Spinal cord (tissue), 10 donors: ENCODE data around the gene RNPEPL1. TPM values are rescaled to one million over a fixed set of nuclear protein-coding genes. Genes with fewer than 3 reads are reported as not detected.
"Not testable (repeated sequence)": the region's sequence is repeated elsewhere in the genome, so short reads cannot be mapped to it uniquely, and the experiment has no call there.

Experiments used
- DNase-seq, 6 donors: peaks; one replicate each; pipeline versions ENCODE4 v3.0.0 to v3.0.0-alpha.2; 2013 to 2015; ENCODE audit warnings: low spot score in 6 of 6, low read depth in 4 of 6
- H3K27ac ChIP-seq: one replicate; pipeline ENCODE4 v1.5.1; 2013; ENCODE audit warnings: low read depth, low read length, control low read depth
- H3K27me3 ChIP-seq: one replicate; pipeline ENCODE4 v1.6.1; 2013; ENCODE audit warnings: low read length; ENCODE audit not compliant: control insufficient read depth, insufficient read depth
- H3K36me3 ChIP-seq: one replicate; pipeline ENCODE4 v1.6.1; 2013; ENCODE audit warnings: low read length; ENCODE audit not compliant: control insufficient read depth, insufficient read depth
- H3K4me1 ChIP-seq: one replicate; pipeline ENCODE4 v1.6.1; 2013; ENCODE audit warnings: low read length; ENCODE audit not compliant: control insufficient read depth, insufficient read depth
- H3K4me3 ChIP-seq: one replicate; pipeline ENCODE4 v1.5.1; 2013; ENCODE audit warnings: low read depth, low read length, control low read depth
- H3K9me3 ChIP-seq: one replicate; pipeline ENCODE4 v1.6.1; 2013; ENCODE audit warnings: low read length; ENCODE audit not compliant: control insufficient read depth, insufficient read depth
- WGBS: methylation state at CpG from one replicate; pipeline ENCODE4 v1.1.5; 2013; ENCODE audit warnings: missing lambda C conversion rate; ENCODE audit not compliant: insufficient coverage; 5-methylcytosine and 5-hydroxymethylcytosine counted together
- polyA plus RNA-seq, 2 donors: library from polyadenylated mRNA; unstranded; fragments of 120-200 nt; gene quantifications; one replicate each; pipeline ENCODE4 v1.2.1, GENCODE V29; 2013; ENCODE audit not compliant: insufficient read length in 2 of 2
- total RNA-seq, 2 donors: library from RNA; depleted of rRNA in 1 of 2; stranded (reverse); fragments of 120-200 nt in 1 of 2; fragments of >200 nt in 1 of 2; gene quantifications; one replicate each; pipeline versions ENCODE4 v1.2.3 to v1.2.4, GENCODE V29; 2013 to 2014
- donor health status: healthy.

Gene RNPEPL1
- total and polyA plus RNA-seq, 4 donors: 11.3 to 41.8 (median 27.2) TPM

DNA sequence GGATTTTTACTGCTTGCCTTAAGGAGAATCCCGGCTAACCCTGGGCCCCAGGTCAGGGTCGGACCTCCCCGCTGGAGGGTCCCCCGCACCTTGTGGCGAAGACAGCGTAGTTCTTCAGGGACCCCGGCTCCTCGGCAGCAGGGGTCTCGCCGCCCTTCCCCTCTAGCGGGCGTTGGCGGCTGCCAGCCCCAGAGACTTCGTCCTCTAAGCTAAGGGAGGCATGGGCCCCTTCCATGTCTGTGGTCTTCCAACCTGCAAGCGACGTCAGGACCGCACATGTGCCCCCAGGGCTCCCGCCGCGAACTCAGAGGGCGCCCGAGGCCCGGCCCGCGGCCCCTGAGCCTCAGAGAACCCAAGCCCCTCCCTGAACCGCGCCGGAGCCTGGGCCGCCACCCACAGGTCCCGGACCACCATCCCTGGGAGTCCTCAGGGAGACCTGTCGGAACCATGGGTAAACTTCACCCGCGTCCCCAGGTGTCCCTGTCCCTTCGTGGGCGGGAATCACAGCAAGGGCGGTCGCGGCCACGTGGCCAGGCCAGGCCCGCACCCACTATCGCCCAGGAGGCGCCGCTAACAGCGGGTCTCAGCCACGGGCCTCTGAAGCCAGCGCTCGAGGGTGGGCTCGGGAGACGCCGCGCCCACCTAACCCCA is 11.1 kb upstream of the RNPEPL1 start:
- no peaks in the 10 kb centered on the region for H3K27me3 ChIP-seq
- peaks cover 29% of the 10 kb centered on the region for H3K4me1 ChIP-seq
- no peak overlapping the region for H3K27ac ChIP-seq
- H3K4me3 ChIP-seq: peak overlapping the region; percentile 32
- peaks cover 23% of the 10 kb centered on the region for H3K36me3 ChIP-seq
- DNase-seq: peak in 1 of 6 donors; percentile 14
- WGBS: 13% methylated on average over 49 of the region's 51 CpGs
- H3K9me3 ChIP-seq: no peaks in the 10 kb centered on the region

- WGBS: under 1% methylated on average over 47 of the region's 47 CpGs
- no peaks in the 10 kb centered on the region for H3K9me3 ChIP-seq
- peaks cover 29% of the 10 kb centered on the region for H3K4me1 ChIP-seq
- H3K27me3 ChIP-seq: no peaks in the 10 kb centered on the region
- peak within 1 kb of the TSS; percentile 32 for H3K4me3 ChIP-seq
- H3K27ac ChIP-seq: no peak within 1 kb of the TSS
- DNase-seq: peak in 2 of 6 donors; percentile 83 to 89
- peaks cover 22% of the 10 kb centered on the region for H3K36me3 ChIP-seq
Measured at GRCh38 chr2:240557808-240558207, 10.5 kb upstream of the RNPEPL1 start, which contains the start of gene ANKMY1. TSS of gene ANKMY1 (minus strand) at chr2:240557988. CDS start at chr2:240557335, 653 bp downstream.

DNA sequence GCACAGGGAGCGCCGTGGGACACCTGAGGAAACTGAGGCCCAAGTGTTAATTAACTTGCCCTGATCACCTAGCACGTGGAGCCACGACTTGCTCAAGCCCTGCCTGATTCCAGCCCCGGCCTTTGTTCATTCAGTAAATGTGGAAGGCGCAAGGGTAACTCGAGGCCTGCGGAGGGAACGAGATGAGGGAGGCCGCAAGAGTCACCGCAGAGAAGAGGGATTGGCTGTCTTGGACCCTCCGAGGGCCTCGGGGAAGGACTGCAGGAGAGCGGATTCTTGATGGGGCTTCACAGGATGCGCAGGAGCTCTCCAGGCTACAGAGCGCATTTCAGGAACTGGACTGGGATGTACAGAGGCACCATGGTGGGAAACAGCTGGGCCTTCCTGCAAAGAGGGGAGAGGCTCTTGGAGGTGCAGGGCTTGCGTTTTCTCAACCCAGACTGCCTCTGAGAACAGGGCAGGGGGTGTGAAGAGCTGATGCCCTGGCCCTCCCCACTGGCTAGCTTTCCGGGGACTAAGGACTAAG is 10.0 kb upstream of the RNPEPL1 start:
- H3K4me1 ChIP-seq: peaks cover 29% of the 10 kb centered on the region
- H3K27me3 ChIP-seq: no peaks in the 10 kb centered on the region
- peak overlapping the region; percentile 32 for H3K4me3 ChIP-seq
- H3K27ac ChIP-seq: no peak overlapping the region
- no peak for DNase-seq
- H3K9me3 ChIP-seq: no peaks in the 10 kb centered on the region
- 66% methylated on average over 18 of the region's 18 CpGs for WGBS
- H3K36me3 ChIP-seq: peaks cover 21% of the 10 kb centered on the region

DNA sequence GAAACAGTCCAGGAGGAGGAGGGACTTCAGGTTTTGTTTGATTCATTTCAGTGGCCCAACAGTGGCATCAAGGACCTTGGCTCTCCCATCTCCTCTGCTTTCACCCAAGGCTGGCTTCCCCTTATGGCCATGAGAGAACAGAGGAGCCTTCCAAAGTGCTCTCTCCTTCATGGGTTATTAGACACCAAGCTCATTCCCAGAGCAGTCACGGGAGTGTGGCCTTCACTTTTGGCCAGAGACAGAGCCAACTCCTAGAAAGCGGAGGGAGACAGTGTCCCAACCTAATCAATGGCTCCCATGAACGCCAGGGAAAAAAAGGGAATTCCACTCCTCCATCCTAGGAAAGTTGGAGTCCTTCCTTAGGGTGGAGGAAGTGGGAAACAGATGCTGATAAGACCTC is 9.0 kb upstream of the RNPEPL1 start:
- Histone ChIP-seq H3K36me3 (peaks cover 19% of the 10 kb centered on the region), H3K4me1 (peaks cover 29% of the 10 kb centered on the region), H3K9me3 (no peaks in the 10 kb centered on the region), H3K27me3 (no peaks in the 10 kb centered on the region), H3K27ac (no peak overlapping the region), H3K4me3 (no peak overlapping the region)
- DNase-seq: no peak
- WGBS: no CpG with 5 or more reads among the region's 3 CpGs

DNA sequence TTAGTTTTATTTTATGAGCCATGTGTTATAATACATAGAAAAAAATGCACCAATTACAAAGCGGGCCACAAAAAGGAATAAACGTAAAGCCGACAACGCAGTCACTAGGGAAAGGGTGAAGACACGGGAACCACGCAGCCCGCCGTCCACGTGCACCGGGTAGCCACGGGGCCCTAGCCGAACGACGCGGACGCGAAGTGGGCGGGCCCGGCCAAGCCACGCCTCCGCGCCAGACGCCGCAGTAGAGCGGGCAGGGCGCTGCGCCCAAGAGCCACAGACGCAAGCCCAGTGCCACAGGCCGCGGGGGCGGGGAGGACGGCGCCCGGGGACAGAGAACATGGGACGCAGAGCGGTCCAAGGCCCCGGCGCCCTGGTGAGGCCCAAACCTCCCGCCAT is 8.2 kb upstream of the RNPEPL1 start, which contains the start of gene DUSP28:
DUSP28 (plus strand) TSS at position 274 of the 396 bp plus-strand sequence. CDS start 328 bp downstream, outside the sequence.
- peaks cover 18% of the 10 kb centered on the region for H3K36me3 ChIP-seq
- peak in 5 of 6 donors; percentile 57 to 95 (median 81) for DNase-seq
- H3K4me1 ChIP-seq: peaks cover 29% of the 10 kb centered on the region
- peak within 1 kb of the TSS; percentile 91 for H3K27ac ChIP-seq
- H3K9me3 ChIP-seq: no peaks in the 10 kb centered on the region
- under 1% methylated on average over 39 of the region's 39 CpGs for WGBS
- H3K4me3 ChIP-seq: peak within 1 kb of the TSS; percentile 51
- no peaks in the 10 kb centered on the region for H3K27me3 ChIP-seq

GRCh38 chr2:240560480-240561324 is 7.6 kb upstream of the RNPEPL1 start:
- H3K4me3 ChIP-seq: peak overlapping the region; percentile 51
- H3K9me3 ChIP-seq: no peaks in the 10 kb centered on the region
- H3K4me1 ChIP-seq: peaks cover 32% of the 10 kb centered on the region
- H3K36me3 ChIP-seq: peaks cover 16% of the 10 kb centered on the region
- H3K27ac ChIP-seq: peak overlapping the region; percentile 91
- WGBS: under 1% methylated on average over 101 of the region's 101 CpGs
- no peaks in the 10 kb centered on the region for H3K27me3 ChIP-seq
- peak; percentile 90 to 99 (median 96) for DNase-seq

GRCh38 chr2:240561325-240561971 is 6.8 kb upstream of the RNPEPL1 start:
- Histone ChIP-seq H3K27me3 (no peaks in the 10 kb centered on the region), H3K36me3 (peaks cover 17% of the 10 kb centered on the region), H3K27ac (peak overlapping the region; percentile 91), H3K9me3 (no peaks in the 10 kb centered on the region), H3K4me1 (peaks cover 39% of the 10 kb centered on the region), H3K4me3 (peak overlapping the region; percentile 51)
- 31% methylated on average over 8 of the region's 14 CpGs for WGBS
- no peak for DNase-seq

- 95% methylated on average over 17 of the region's 17 CpGs for WGBS
- not testable (repeated sequence) for H3K4me3 ChIP-seq, H3K9me3 ChIP-seq, H3K27ac ChIP-seq, H3K27me3 ChIP-seq, DNase-seq
- H3K36me3 ChIP-seq: peaks cover 17% of the 10 kb centered on the region
- H3K4me1 ChIP-seq: peaks cover 38% of the 10 kb centered on the region
Measured at GRCh38 chr2:240563231-240563630, 5.1 kb upstream of the RNPEPL1 start.

GRCh38 chr2:240563951-240564560 is 4.2 kb upstream of the RNPEPL1 start:
- Histone ChIP-seq H3K36me3 (peaks cover 15% of the 10 kb centered on the region), H3K27me3 (no peaks in the 10 kb centered on the region), H3K9me3 (no peaks in the 10 kb centered on the region), H3K4me3 (no peak overlapping the region), H3K4me1 (peaks cover 35% of the 10 kb centered on the region), H3K27ac (no peak overlapping the region)
- over 99% methylated on average over 9 of the region's 12 CpGs for WGBS
- no peak for DNase-seq
